Epidermal melanocyte (primary cell): ENCODE measurements around the gene SPATA31C1.
"Not testable (repeated sequence)": the region's sequence is repeated elsewhere in the genome, so short reads cannot be mapped to it uniquely, and the experiment has no call there.

ENCODE experiments used
- DNase-seq: peaks from one replicate; pipeline ENCODE4 v3.0.0; 2011; ENCODE audit warnings: low spot score; ENCODE audit not compliant: insufficient read length

Gene SPATA31C1

DNA sequence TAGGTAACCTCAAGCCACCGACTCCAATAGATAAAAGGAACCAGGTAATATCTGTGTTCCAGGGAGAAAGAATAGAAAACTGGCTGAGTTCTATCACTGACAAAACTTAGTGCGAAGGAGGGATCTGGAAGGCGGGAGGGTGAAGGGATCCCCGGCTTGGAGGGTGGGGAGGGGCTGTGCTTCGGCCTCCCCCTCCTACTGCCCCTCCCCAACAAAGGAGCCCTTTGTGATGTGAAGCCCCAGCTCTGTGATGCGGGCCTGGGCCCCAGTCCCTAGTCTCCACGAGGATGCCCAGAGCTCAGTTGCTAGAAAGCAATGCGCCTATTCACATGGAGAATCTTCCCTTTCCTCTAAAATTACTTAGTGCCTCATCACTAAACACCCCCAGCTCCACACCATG is at the start of gene SPATA31C1:
Gene SPATA31C1, plus strand, starts transcription at position 301 of the 400 bp plus-strand sequence.
- DNase-seq: not testable (repeated sequence)

GRCh38 chr9:87868175-87868574 is 49.6 kb upstream of the SPATA31C1 start:
- no peak for DNase-seq

DNA sequence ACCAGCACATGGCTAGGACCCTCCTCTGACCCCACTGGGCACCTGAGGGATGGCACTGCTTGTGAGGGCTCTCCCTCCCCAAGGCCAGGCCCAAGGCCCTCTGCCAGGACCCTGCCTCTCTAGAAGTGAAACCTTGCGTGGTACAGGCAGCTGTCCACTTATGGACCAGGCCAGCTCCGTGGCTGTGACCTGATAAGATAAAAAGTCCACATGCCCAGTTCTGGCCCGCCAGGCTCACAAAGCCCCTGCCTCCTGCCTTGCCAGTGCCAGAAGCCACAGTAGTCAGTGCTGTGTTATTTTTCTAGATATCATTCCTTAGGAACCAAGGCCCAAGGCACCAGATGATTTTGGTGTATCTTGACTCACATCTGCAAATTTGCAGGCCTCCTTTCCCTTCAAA is 49.1 kb upstream of the SPATA31C1 start:
- DNase-seq: no peak

DNA sequence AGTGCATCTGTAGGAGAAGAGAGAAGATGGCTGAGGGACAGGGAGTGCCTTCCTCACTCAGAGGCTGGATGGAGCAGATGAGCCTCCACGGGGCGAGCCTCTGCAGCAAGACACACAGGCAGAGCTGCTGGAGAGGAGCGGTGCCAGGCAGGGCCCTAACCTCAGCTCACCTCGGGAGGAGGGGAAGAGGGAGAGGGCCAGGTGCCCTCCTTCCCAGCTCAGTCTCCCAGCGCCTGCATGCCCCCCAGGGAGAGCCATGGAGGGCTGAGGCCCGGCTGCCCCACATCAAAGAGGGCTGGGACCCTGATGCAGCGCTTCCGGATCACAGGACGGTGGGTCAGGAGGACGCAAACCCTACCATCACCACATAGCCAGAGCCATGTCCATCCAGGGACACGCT is 48.7 kb upstream of the SPATA31C1 start:
- no peak for DNase-seq

DNA sequence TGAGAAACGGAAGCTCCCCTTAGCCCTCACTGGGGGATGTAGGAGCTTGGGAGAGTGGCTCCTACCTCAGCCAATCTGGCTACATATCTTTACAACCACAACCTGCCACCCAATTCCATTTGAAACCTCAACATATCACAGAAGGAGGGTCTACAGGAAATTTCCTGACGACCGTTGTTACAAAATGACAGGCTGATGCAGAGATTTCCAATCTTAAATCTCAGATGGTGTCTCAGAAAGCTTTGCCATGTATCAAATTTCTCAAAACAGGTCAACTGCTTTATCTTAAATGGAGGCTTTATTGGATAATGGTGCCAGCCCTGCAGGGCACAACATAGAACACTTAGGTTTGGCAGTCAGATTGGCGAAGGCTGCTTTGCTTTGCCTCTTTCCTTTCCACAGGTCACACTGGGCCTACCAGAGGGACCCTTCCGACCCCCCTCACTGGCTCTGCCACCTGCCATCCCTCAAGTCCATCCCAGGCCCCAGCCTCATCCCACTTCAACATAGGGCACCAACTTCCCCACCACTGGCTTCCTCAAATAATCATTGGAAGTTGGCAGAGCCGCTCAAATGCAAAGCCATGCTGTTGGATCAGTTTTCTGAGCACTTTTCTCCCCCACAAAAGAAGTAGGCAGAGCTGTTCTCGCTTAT is 46.2 kb upstream of the SPATA31C1 start:
- no peak for DNase-seq

GRCh38 chr9:87872079-87872624 is 45.6 kb upstream of the SPATA31C1 start:
- no peak for DNase-seq

- DNase-seq: no peak
Measured at GRCh38 chr9:87873607-87874303, 44.0 kb upstream of the SPATA31C1 start.

GRCh38 chr9:87874304-87874623 is 43.5 kb upstream of the SPATA31C1 start:
- DNase-seq: no peak

DNA sequence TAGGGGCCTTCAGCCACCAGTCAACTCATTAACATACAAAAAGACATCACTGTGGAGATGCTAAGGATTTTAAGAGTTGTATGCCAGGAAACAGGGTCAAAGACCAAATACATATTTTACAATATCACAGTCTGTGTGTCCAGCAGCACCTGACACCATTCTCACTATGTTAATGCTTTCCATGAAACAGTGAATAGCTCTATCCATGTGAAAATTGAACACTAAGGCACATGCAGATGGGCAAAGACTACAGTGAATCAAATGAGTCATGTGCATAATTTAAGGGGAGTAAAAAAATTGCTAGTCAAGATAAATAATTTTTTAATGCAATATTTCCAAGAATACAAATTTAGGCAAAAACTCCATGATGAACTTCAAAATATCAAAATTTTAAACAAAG is 42.7 kb upstream of the SPATA31C1 start:
- DNase-seq: no peak

DNA sequence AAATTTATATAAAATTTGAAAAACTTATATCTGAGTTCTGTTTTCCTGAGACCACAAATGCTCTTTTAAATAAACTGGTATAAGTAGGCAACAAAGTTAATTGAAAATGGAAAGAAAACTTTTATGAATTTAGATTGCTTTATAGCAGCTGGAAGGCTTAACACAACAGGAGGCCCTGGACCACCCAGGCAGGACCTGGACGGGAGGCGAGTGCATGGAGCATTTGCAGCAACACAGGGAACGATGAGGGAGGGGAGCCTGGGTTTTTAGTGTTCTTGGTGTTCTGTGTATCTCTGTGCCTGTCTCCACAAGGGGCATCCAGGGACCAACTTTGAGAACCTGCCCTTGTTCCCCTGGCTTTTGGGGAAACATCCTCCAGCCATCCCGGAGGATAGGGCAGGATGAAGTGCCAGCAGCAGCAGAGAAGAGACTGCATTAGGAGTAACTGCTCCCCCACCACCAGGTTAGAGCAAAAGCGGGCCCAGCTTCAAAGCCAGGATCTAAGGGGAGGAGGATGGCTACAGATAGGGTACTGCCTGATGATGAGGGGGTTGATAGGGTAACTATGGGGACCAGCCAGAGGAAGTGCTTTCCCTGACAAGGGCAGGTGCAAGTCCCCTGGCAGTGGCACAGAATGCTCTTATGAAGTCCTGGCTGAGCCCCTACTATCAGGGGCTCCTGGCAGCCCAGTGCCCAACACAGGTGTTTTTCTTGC is 41.8 kb upstream of the SPATA31C1 start:
- no peak for DNase-seq

DNA sequence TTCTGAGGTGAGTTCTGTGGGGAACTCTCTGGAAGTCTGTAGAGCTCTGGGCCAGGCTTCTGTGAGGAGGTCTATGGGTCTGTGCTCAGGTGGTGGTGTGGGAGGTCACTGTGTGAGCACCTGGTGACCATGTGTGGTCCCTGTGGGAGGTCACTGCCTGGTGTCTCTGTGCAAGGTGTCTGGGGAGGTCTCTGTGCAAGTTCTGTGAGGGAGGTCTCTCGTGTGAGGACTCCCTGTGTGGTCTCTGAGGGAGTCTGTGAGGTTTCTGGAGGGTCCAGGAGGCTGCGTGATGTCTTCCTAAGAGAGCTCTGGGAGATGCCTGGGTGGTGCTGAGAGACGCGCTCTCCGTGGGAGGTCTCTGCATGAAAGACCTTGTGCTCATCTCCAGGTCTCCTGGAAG is 41.1 kb upstream of the SPATA31C1 start:
- no peak for DNase-seq

DNA sequence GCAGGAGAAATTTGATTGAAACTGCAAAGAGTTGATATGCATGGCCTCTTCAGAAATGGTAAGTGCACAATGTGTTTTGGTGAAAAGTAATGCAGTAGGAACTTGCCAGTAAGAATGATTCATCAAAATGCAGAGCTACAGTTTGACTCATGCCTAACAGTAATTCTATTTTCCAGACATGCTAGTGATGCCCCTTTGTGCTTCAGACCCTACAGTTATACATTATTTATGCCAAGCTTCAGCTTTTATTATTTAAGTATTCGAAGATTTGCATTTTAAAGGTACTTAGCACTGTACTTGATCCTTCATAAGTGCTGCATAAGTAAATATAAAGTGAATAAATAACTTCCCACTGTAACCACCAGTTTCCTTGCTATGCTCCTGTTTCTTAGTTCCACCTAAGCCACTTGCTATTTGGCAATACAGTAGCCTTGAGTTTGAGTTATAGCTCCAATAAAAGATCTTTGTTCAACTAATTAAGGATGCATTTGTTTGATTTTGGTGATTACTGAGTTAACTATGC is 38.7 kb upstream of the SPATA31C1 start:
- no peak for DNase-seq

DNA sequence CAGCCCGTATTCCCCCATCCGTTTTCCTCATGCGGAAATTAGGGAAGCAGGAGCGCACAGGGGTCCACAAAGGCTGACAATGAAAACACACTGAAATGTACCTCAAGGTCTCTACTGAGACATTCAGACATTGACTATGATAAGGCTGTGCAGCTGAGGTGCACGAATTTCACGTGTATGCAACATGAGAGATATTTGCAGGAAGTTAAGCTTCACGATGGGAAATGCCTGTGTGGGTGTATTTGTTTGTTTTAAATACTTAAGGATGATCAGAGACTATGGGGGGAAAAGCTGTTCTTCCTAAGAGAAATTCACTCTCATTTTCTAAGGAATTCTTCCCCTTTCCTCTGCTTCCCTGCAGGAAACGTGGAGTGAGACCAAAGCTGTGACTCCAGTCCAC is 37.6 kb upstream of the SPATA31C1 start:
- DNase-seq: no peak

GRCh38 chr9:87880683-87881082 is 37.1 kb upstream of the SPATA31C1 start:
- DNase-seq: no peak

- no peak for DNase-seq
Measured at GRCh38 chr9:87882627-87883026, 35.1 kb upstream of the SPATA31C1 start, which contains the start of gene SPATA31E1. Gene SPATA31E1 (plus strand): TSS chr9:87882877. CDS start chr9:87882892, 15 bp downstream.

GRCh38 chr9:87883274-87883673 is 34.5 kb upstream of the SPATA31C1 start:
- DNase-seq: no peak

- no peak for DNase-seq
Measured at GRCh38 chr9:87883990-87884389, 33.8 kb upstream of the SPATA31C1 start.

- DNase-seq: no peak
Measured at GRCh38 chr9:87884578-87885459, 32.9 kb upstream of the SPATA31C1 start.

- no peak for DNase-seq
Measured at GRCh38 chr9:87885484-87886189, 32.1 kb upstream of the SPATA31C1 start.

GRCh38 chr9:87886210-87886932 is 31.4 kb upstream of the SPATA31C1 start:
- DNase-seq: no peak
